ENCODE results near the gene SUGP2. TPM values are rescaled to one million over a fixed set of nuclear protein-coding genes. Genes with fewer than 3 reads are reported as not detected.

SUGP2 gene
- total RNA-seq, 1 donor from 2014 or later: 72.6 TPM

DNA sequence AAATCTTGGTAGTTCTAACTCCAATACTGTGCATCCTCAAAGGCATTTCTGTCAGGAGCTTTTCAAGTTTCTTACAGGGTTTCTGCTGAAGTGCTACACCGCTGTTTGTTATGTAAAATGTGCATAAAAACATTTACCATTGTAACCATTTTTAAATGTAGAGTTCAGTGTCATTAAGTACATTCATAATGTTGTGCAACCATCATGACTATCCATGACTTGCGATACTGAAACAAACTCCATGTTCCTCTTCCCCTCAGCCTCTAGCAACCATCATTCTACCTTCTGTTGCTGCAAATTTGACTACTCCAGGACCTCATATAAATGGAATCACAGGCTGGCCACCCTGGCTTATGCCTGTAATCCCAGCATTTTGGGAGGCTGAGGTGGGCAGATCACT lies 16.1 kb upstream of the SUGP2 start:
- DNase-seq (no peak), ATAC-seq (no peak)
- no peaks in the 10 kb centered on the region for H3K27me3 ChIP-seq (ENCODE audit: low read depth)
- intact Hi-C loops (cut with DNase I): no loop called here
- TF ChIP-seq, protein P1, sequence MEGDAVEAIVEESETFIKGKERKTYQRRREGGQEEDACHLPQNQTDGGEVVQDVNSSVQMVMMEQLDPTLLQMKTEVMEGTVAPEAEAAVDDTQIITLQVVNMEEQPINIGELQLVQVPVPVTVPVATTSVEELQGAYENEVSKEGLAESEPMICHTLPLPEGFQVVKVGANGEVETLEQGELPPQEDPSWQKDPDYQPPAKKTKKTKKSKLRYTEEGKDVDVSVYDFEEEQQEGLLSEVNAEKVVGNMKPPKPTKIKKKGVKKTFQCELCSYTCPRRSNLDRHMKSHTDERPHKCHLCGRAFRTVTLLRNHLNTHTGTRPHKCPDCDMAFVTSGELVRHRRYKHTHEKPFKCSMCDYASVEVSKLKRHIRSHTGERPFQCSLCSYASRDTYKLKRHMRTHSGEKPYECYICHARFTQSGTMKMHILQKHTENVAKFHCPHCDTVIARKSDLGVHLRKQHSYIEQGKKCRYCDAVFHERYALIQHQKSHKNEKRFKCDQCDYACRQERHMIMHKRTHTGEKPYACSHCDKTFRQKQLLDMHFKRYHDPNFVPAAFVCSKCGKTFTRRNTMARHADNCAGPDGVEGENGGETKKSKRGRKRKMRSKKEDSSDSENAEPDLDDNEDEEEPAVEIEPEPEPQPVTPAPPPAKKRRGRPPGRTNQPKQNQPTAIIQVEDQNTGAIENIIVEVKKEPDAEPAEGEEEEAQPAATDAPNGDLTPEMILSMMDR (IDR thresholded peaks at IDR 0.05): no peak
- no peaks in the 10 kb centered on the region for H3K4me1 ChIP-seq
- no peak overlapping the region for H3K27ac ChIP-seq
- H3K36me3 ChIP-seq: peaks cover 70% of the 10 kb centered on the region
- H3K9me3 ChIP-seq: no peaks in the 10 kb centered on the region
- no peak overlapping the region for H3K4me3 ChIP-seq

DNA sequence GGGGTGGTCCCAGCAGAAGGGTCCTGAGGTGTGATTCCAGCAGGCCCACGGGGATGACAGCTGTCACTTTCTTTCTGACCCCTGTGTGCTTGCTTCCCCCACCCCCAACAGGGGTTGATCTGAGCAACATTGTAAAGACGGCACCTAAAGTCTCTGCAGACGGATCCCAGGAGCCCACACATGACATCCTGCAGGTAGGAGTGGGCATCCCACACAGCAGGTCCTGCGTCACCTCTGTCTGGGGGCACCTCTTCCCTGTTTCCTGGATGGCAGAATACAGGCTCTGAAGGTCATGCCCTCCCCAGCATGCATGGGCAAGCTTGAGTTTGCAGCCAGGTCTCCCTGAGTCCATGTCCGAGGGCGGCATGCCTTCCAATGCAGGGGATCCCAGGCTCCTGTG lies 10.6 kb upstream of the SUGP2 start:
- no peak overlapping the region for H3K27ac ChIP-seq
- H3K27me3 ChIP-seq (ENCODE audit: low read depth): no peaks in the 10 kb centered on the region
- no peaks in the 10 kb centered on the region for H3K9me3 ChIP-seq
- ATAC-seq (no peak), DNase-seq (no peak)
- H3K4me3 ChIP-seq: no peak overlapping the region
- intact Hi-C loops (cut with DNase I): no loop called here
- TF ChIP-seq, protein P1 (IDR thresholded peaks at IDR 0.05): no peak
- peaks cover 40% of the 10 kb centered on the region for H3K36me3 ChIP-seq
- H3K4me1 ChIP-seq: peaks cover 15% of the 10 kb centered on the region

DNA sequence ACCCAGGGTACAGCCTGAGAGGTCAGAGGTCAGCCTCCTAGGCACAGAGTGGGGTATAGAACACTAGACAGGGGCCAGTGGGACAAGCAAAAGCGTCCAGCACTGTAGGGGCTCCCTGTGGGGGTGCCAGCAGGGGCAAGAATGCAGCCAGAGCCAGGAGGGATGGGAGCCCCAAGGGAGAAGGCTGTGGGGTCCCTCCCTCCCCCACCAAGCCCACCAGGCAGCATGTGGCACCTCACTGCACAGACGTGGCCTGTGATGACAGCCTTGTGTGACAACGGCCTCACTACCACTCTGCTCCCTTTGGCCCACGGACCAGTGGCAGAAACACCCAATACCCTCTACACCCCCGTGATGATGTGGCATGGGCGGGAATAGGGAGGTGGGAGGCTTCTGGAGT lies 10.2 kb upstream of the SUGP2 start:
- Histone ChIP-seq H3K4me1 (peaks cover 15% of the 10 kb centered on the region), H3K4me3 (no peak overlapping the region), H3K36me3 (peaks cover 40% of the 10 kb centered on the region), H3K9me3 (no peaks in the 10 kb centered on the region), H3K27me3 (ENCODE audit: low read depth) (no peaks in the 10 kb centered on the region), H3K27ac (no peak overlapping the region)
- DNase-seq (no peak), ATAC-seq (peak in 1 of 2 donors; percentile 5)
- intact Hi-C loops (cut with DNase I): no loop called here
- TF ChIP-seq, protein P1 (IDR thresholded peaks at IDR 0.05): no peak

DNA sequence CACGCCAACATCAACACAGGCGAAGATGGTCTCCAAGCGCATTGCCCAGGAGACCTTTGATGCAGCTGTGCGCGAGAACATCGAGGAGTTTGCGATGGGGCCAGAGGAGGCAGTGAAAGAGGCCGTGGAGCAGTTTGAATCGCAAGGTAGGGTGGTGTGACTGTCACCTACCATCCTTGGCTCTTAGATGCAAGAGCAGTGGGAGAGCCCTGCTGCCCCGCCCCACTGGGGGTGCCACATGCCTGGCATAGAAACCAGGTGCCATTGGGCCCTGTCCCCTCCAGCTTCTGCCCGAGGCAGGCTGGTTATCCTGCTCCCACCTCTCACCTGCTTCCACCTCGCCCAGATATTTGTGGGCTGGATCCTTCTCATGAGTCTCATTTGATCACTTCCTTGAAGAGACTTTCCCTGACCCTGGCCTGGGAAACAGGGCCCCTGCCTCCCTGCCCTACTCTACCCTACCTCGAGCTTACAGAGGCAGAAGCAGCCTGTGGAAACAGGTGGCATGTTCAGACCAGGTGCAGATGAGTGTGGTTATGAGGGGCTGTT lies 9.5 kb upstream of the SUGP2 start:
- H3K36me3 ChIP-seq: peaks cover 40% of the 10 kb centered on the region

DNA sequence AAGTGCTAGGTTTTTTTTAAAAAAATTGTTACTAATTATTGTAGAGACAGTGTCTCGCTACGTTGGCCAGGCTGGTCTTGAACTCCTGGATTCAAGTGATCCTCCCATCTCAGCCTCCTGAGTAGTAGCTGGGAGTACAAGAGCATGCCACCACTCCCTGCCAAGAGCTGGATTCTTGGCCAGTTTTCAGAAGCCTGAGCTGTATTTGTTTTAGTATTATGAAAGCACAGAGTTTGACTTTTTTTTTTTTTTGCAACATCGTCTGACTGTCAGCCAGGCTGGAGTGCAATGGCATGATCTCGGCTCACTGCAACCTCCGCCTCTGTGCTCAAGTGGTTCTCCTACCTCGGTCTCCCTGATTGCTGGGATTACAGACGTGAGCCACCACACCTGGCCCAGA lies 7.1 kb upstream of the SUGP2 start:
- peak; percentile 68 for DNase-seq
- Histone ChIP-seq H3K27me3 (ENCODE audit: low read depth) (no peaks in the 10 kb centered on the region), H3K36me3 (peaks cover 22% of the 10 kb centered on the region), H3K4me1 (peaks cover 15% of the 10 kb centered on the region), H3K4me3 (no peak overlapping the region), H3K27ac (peak overlapping the region; percentile 67), H3K9me3 (no peaks in the 10 kb centered on the region)
- TF ChIP-seq, protein P1 (IDR thresholded peaks at IDR 0.05): no peak
- ATAC-seq: peak; percentile 77 to 89
- intact Hi-C loops (cut with DNase I): no loop called here

More for the DNA sequence above, 9.5 kb upstream of the SUGP2 start:
- H3K27ac ChIP-seq: no peak overlapping the region
- H3K27me3 ChIP-seq (ENCODE audit: low read depth): no peaks in the 10 kb centered on the region
- no peaks in the 10 kb centered on the region for H3K9me3 ChIP-seq
- H3K4me3 ChIP-seq: no peak overlapping the region
- peaks cover 15% of the 10 kb centered on the region for H3K4me1 ChIP-seq
- intact Hi-C loops (cut with DNase I): no loop called here
- TF ChIP-seq, protein P1 (IDR thresholded peaks at IDR 0.05): no peak
- no peak for DNase-seq
- ATAC-seq: no peak
